ENCODE measurements around the gene LIFR.

DNA sequence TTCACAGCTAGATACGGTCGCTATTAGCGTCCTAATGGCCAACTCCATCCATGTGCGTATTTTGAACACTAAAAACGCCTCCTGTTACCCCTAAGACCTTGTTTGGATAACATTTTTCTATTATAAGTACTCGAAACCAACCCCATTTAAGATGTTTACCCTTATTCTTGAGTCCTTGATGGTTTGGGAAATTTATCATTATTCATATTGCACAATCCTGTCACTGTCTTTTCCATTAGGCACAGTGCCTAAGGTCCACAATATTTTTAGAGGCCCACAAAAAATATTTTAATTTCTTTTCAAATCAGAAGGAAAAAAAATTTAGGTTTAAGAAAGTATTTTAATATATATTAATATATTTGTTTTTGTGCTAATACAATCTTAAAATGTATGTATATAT, 1.3 kb upstream of the LIFR start:
- TF ChIP-seq CTCF (IDR thresholded peaks at IDR 0.05), result no peak
- no peak for TF ChIP-seq EZH2 (IDR thresholded peaks at IDR 0.05)
- TF ChIP-seq EZH2phosphoT487 (IDR thresholded peaks at IDR 0.05), result no peak
